GM18519 (cell line): ENCODE data around the gene PYGM.

Experiments
- ATAC-seq: cut with Tn5 transposase; IDR thresholded peaks from one replicate; pipeline ENCODE4 v1.9.1; 2021; ENCODE audit warnings: mild to moderate bottlenecking, moderate library complexity; ENCODE audit not compliant: unreplicated experiment, low FRiP score

Gene PYGM

GRCh38 chr11:64769283-64769682 is 9.5 kb upstream of the PYGM start:
- ATAC-seq = no peak

- ATAC-seq = no peak
Measured at GRCh38 chr11:64768300-64768694, 8.5 kb upstream of the PYGM start.

GRCh38 chr11:64767344-64768299 is 7.8 kb upstream of the PYGM start:
- no peak for ATAC-seq

- no peak for ATAC-seq
Measured at GRCh38 chr11:64766881-64767280, 7.1 kb upstream of the PYGM start.

GRCh38 chr11:64765851-64766665 is 6.3 kb upstream of the PYGM start:
- no peak for ATAC-seq

- no peak for ATAC-seq
Measured at GRCh38 chr11:64765291-64765850, 5.6 kb upstream of the PYGM start.

- ATAC-seq = no peak
Measured at GRCh38 chr11:64764753-64765152, 5.0 kb upstream of the PYGM start.

GRCh38 chr11:64764040-64764611 is 4.4 kb upstream of the PYGM start:
- no peak for ATAC-seq

GRCh38 chr11:64763526-64764039 is 3.8 kb upstream of the PYGM start:
- no peak for ATAC-seq

GRCh38 chr11:64762674-64763525 is 3.1 kb upstream of the PYGM start:
- ATAC-seq = no peak

GRCh38 chr11:64762277-64762673 is 2.5 kb upstream of the PYGM start:
- ATAC-seq = no peak

GRCh38 chr11:64760759-64761420 is 1.1 kb upstream of the PYGM start:
- no peak for ATAC-seq

GRCh38 chr11:64759131-64759721 is 548 bp downstream of the PYGM start:
- no peak for ATAC-seq

GRCh38 chr11:64758330-64759079 is 1.3 kb downstream of the PYGM start:
- no peak for ATAC-seq

GRCh38 chr11:64757549-64758329 is 2.0 kb downstream of the PYGM start:
- ATAC-seq = no peak

GRCh38 chr11:64755681-64756361 is 4.0 kb downstream of the PYGM start:
- no peak for ATAC-seq
